HepG2 (cell line): Measurements from ENCODE around the gene TGM4. TPM values are rescaled to one million over a fixed set of nuclear protein-coding genes. Genes with fewer than 3 reads are reported as not detected.

Experiments used
- ATF7 ChIP-seq, 2 experiments: fragments of 450-650 bp in 1 of 2; sonication (generic) in 1 of 2; formaldehyde crosslinking in 1 of 2; IDR thresholded peaks; 2 replicates each; pipeline versions ENCODE4 v1.4.0 to v1.6.1; 2016 to 2020; ENCODE audit warnings: antibody characterized with exemption in 1 of 2, mild to moderate bottlenecking in 1 of 2, missing genetic modification reagents in 1 of 2
- CSRNP1 ChIP-seq: sonication (generic); formaldehyde crosslinking; IDR thresholded peaks from 2 replicates; pipeline ENCODE4 v1.8.1; 2023; ENCODE audit warnings: mild to moderate bottlenecking, missing genetic modification reagents
- FOXK2 ChIP-seq: fragments of 450-650 bp; IDR thresholded peaks from 2 replicates; pipeline ENCODE4 v1.6.1; 2016
- GPBP1L1 ChIP-seq: sonication (generic); formaldehyde crosslinking; IDR thresholded peaks from 2 replicates; pipeline ENCODE4 v1.5.0; 2020; ENCODE audit warnings: mild to moderate bottlenecking, missing genetic modification reagents
- JUND ChIP-seq: sonication (generic); formaldehyde crosslinking; IDR thresholded peaks from 2 replicates; pipeline ENCODE4 v1.8.0; 2022; ENCODE audit warnings: mild to moderate bottlenecking, missing genetic modification reagents
- MBNL3 ChIP-seq: fragments of 250-450 bp; sonication (Bioruptor Pico); conservative IDR thresholded peaks from 2 replicates; pipeline ENCODE4 v1.8.0; 2022; ENCODE audit warnings: mild to moderate bottlenecking, inconsistent platforms
- SOX6 ChIP-seq, 2 experiments: fragments of 450-650 bp in 1 of 2; sonication (generic) in 1 of 2; formaldehyde crosslinking in 1 of 2; IDR thresholded peaks; 2 replicates each; pipeline versions ENCODE4 v1.4.0 to v1.6.1; 2017 to 2020; ENCODE audit warnings: antibody characterized with exemption in 1 of 2, mild to moderate bottlenecking in 1 of 2, missing genetic modification reagents in 1 of 2
- ZC3H13 ChIP-seq: sonication (generic); formaldehyde crosslinking; IDR thresholded peaks from 2 replicates; pipeline ENCODE4 v1.8.1; 2023; ENCODE audit warnings: mild to moderate bottlenecking, missing genetic modification reagents, moderate library complexity
- ZNF17 ChIP-seq: sonication (generic); formaldehyde crosslinking; IDR thresholded peaks from 2 replicates; pipeline ENCODE4 v1.5.0; 2020; ENCODE audit warnings: mild to moderate bottlenecking, missing genetic modification reagents
- ZNF362 ChIP-seq: sonication (generic); formaldehyde crosslinking; IDR thresholded peaks from 2 replicates; pipeline ENCODE4 v1.4.0; 2020; ENCODE audit warnings: missing genetic modification reagents, mild to moderate bottlenecking, borderline replicate concordance
- ZNF367 ChIP-seq: sonication (generic); formaldehyde crosslinking; IDR thresholded peaks from 2 replicates; pipeline ENCODE4 v1.4.0; 2020; ENCODE audit warnings: missing genetic modification reagents, borderline replicate concordance
- ZNF607 ChIP-seq: sonication (generic); formaldehyde crosslinking; IDR thresholded peaks from 2 replicates; pipeline ENCODE4 v1.5.1; 2020; ENCODE audit warnings: missing genetic modification reagents, mild to moderate bottlenecking, borderline replicate concordance
- ZSCAN12 ChIP-seq: sonication (generic); formaldehyde crosslinking; IDR thresholded peaks from 2 replicates; pipeline ENCODE4 v1.9.0; 2021; ENCODE audit warnings: mild to moderate bottlenecking, missing genetic modification reagents
- polyA plus RNA-seq, 8 experiments: library from polyadenylated mRNA; depleted of rRNA in 3 of 8; stranded (reverse) in 7 of 8; unstranded in 1 of 8; fragments of >200 nt; fragmentation: Illumina TruSeq in 4 of 8; extraction: Trizol in 4 of 8; gene quantifications; 2 replicates each; pipeline versions ENCODE4 v1.2.1 to v1.2.3, GENCODE V29; 2011 to 2016; ENCODE audit warnings: low read depth in 4 of 8, missing spikeins in 1 of 8, mixed read lengths in 1 of 8; ENCODE audit not compliant: insufficient read depth in 1 of 8
- total RNA-seq, 5 experiments: library from RNA; depleted of rRNA; stranded (reverse); fragments of >200 nt; fragmentation: Illumina TruSeq; extraction: Trizol; gene quantifications; 2 replicates each; pipeline ENCODE4 v1.2.3, GENCODE V29; 2016; ENCODE audit warnings: low read depth in 1 of 5
- TF ChIP-seq, protein P1 (sequence below): sonication (generic); formaldehyde crosslinking; IDR thresholded peaks from 2 replicates; pipeline ENCODE4 v1.4.0; 2020; ENCODE audit warnings: missing genetic modification reagents
- TF ChIP-seq, protein P2 (sequence below): IDR thresholded peaks from 2 replicates; pipeline ENCODE4 v1.6.1; 2016; ENCODE audit warnings: low read depth, borderline replicate concordance
- TF ChIP-seq, protein P3 (sequence below): sonication (generic); formaldehyde crosslinking; IDR thresholded peaks from 2 replicates; pipeline ENCODE4 v1.4.0; 2020; ENCODE audit warnings: mild to moderate bottlenecking, missing genetic modification reagents

Gene TGM4
- total and polyA plus RNA-seq, 2 of the 13 experiments (the other 11 are each of a cell fraction or from before 2014, with no cell fraction given): 0.07 to 0.15 TPM

- TF ChIP-seq CSRNP1 (CRISPR knock-in tag) (peak; percentile 49; the same call in 1 of the 2 replicates), GPBP1L1 (CRISPR knock-in tag) (no peak), ZNF367 (peak; percentile 19; the same call in 1 of the 2 replicates), ZNF607 (CRISPR knock-in tag) (peak; percentile 80), ZC3H13 (CRISPR knock-in tag) (peak; percentile 60; the same call in 1 of the 2 replicates), JUND (CRISPR knock-in tag) (0 out of 2 replicates have a peak, but pooled peaks have one; percentile 18), MBNL3 (CRISPR knock-in tag) (no peak), ZNF17 (0 out of 2 replicates have a peak, but pooled peaks have one; percentile 48), ATF7 (IDR thresholded peaks at IDR 0.05) (no peak), ATF7 (CRISPR knock-in tag; IDR thresholded peaks at IDR 0.05) (no peak), ZSCAN12 (peak; percentile 15; the same call in 1 of the 2 replicates), FOXK2 (no peak), SOX6 (IDR thresholded peaks at IDR 0.05) (no peak), SOX6 (CRISPR knock-in tag; IDR thresholded peaks at IDR 0.05) (peak; percentile 21; the same call in 1 of the 2 replicates), ZNF362 (CRISPR knock-in tag) (no peak)
- TF ChIP-seq, protein P1, sequence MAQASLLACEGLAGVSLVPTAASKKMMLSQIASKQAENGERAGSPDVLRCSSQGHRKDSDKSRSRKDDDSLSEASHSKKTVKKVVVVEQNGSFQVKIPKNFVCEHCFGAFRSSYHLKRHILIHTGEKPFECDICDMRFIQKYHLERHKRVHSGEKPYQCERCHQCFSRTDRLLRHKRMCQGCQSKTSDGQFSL (CRISPR knock-in tag): peak; percentile 24; the same call in 1 of the 2 replicates
- TF ChIP-seq, protein P2, sequence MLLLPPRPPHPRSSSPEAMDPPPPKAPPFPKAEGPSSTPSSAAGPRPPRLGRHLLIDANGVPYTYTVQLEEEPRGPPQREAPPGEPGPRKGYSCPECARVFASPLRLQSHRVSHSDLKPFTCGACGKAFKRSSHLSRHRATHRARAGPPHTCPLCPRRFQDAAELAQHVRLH (CRISPR knock-in tag): peak; percentile 63; the same call in 1 of the 2 replicates
- TF ChIP-seq, protein P3, sequence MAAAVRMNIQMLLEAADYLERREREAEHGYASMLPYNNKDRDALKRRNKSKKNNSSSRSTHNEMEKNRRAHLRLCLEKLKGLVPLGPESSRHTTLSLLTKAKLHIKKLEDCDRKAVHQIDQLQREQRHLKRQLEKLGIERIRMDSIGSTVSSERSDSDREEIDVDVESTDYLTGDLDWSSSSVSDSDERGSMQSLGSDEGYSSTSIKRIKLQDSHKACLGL: peak; percentile 57
Measured at GRCh38 chr3:44861412-44862225, 12.8 kb upstream of the TGM4 start, which contains the start of gene TMEM42 (continued).
